ENCODE results near the gene APAF1. TPM values are rescaled to one million over a fixed set of nuclear protein-coding genes. Genes with fewer than 3 reads are reported as not detected.

The APAF1 gene
- total and polyA plus RNA-seq, 9 of the 15 experiments (the other 6 are each of a cell fraction or from before 2014, with no cell fraction given): 5.1 to 15.7 (median 9.9) TPM

DNA sequence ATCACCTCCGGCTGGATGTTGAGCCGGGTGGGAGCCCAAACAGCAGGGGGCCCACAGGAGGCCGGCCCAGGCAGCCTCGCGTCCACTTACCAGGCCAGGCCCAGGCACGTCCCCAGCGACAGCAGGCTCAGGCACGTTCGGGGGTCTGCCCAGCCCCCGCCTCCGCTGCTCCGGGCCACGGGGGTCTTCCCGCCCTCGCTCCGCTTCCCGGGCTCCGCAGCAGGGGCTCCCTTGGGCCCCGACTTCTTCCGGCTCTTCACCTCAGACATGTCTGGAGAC, 718 bp upstream of the APAF1 start (continued):
- TF ChIP-seq, protein P1, sequence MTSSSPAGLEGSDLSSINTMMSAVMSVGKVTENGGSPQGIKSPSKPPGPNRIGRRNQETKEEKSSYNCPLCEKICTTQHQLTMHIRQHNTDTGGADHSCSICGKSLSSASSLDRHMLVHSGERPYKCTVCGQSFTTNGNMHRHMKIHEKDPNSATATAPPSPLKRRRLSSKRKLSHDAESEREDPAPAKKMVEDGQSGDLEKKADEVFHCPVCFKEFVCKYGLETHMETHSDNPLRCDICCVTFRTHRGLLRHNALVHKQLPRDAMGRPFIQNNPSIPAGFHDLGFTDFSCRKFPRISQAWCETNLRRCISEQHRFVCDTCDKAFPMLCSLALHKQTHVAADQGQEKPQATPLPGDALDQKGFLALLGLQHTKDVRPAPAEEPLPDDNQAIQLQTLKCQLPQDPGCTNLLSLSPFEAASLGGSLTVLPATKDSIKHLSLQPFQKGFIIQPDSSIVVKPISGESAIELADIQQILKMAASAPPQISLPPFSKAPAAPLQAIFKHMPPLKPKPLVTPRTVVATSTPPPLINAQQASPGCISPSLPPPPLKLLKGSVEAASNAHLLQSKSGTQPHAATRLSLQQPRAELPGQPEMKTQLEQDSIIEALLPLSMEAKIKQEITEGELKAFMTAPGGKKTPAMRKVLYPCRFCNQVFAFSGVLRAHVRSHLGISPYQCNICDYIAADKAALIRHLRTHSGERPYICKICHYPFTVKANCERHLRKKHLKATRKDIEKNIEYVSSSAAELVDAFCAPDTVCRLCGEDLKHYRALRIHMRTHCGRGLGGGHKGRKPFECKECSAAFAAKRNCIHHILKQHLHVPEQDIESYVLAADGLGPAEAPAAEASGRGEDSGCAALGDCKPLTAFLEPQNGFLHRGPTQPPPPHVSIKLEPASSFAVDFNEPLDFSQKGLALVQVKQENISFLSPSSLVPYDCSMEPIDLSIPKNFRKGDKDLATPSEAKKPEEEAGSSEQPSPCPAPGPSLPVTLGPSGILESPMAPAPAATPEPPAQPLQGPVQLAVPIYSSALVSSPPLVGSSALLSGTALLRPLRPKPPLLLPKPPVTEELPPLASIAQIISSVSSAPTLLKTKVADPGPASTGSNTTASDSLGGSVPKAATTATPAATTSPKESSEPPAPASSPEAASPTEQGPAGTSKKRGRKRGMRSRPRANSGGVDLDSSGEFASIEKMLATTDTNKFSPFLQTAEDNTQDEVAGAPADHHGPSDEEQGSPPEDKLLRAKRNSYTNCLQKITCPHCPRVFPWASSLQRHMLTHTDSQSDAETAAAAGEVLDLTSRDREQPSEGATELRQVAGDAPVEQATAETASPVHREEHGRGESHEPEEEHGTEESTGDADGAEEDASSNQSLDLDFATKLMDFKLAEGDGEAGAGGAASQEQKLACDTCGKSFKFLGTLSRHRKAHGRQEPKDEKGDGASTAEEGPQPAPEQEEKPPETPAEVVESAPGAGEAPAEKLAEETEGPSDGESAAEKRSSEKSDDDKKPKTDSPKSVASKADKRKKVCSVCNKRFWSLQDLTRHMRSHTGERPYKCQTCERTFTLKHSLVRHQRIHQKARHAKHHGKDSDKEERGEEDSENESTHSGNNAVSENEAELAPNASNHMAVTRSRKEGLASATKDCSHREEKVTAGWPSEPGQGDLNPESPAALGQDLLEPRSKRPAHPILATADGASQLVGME (CRISPR knock-in tag; IDR thresholded peaks at IDR 0.05): no peak
- no peak for TF ChIP-seq HIVEP1 (CRISPR knock-in tag; IDR thresholded peaks at IDR 0.05)
- TF ChIP-seq OTX1 (CRISPR knock-in tag; IDR thresholded peaks at IDR 0.05): no peak
- TF ChIP-seq FOXK1 (CRISPR knock-in tag; IDR thresholded peaks at IDR 0.05; ENCODE audit: borderline replicate concordance): no peak
- no peak for TF ChIP-seq NR3C1 (CRISPR knock-in tag; IDR thresholded peaks at IDR 0.05)
- TF ChIP-seq ZNF121 (CRISPR knock-in tag; conservative IDR thresholded peaks at IDR 0.05): no peak
- TF ChIP-seq ZNF551 (CRISPR knock-in tag; IDR thresholded peaks at IDR 0.05): no peak
- peak; percentile 86 for TF ChIP-seq ZFX (CRISPR knock-in tag; IDR thresholded peaks at IDR 0.05)
- TF ChIP-seq ILF3 (IDR thresholded peaks at IDR 0.05; ENCODE audit: borderline replicate concordance): no peak
- TF ChIP-seq, protein P2, sequence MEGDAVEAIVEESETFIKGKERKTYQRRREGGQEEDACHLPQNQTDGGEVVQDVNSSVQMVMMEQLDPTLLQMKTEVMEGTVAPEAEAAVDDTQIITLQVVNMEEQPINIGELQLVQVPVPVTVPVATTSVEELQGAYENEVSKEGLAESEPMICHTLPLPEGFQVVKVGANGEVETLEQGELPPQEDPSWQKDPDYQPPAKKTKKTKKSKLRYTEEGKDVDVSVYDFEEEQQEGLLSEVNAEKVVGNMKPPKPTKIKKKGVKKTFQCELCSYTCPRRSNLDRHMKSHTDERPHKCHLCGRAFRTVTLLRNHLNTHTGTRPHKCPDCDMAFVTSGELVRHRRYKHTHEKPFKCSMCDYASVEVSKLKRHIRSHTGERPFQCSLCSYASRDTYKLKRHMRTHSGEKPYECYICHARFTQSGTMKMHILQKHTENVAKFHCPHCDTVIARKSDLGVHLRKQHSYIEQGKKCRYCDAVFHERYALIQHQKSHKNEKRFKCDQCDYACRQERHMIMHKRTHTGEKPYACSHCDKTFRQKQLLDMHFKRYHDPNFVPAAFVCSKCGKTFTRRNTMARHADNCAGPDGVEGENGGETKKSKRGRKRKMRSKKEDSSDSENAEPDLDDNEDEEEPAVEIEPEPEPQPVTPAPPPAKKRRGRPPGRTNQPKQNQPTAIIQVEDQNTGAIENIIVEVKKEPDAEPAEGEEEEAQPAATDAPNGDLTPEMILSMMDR (IDR thresholded peaks at IDR 0.05 in 2 of 3, conservative IDR thresholded peaks at IDR 0.05 in 1 of 3; ENCODE audit: insufficient read depth in 2 of 3, low read depth in 1 of 3, low read length in 3 of 3): peak in 1 of 3 experiments; percentile 1; a peak in 1 of 6 replicates
- no peak for TF ChIP-seq ZNF134 (CRISPR knock-in tag; conservative IDR thresholded peaks at IDR 0.05)
- TF ChIP-seq, protein P3, sequence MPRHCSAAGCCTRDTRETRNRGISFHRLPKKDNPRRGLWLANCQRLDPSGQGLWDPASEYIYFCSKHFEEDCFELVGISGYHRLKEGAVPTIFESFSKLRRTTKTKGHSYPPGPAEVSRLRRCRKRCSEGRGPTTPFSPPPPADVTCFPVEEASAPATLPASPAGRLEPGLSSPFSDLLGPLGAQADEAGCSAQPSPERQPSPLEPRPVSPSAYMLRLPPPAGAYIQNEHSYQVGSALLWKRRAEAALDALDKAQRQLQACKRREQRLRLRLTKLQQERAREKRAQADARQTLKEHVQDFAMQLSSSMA (CRISPR knock-in tag; IDR thresholded peaks at IDR 0.05): no peak
- TF ChIP-seq ZNF431 (CRISPR knock-in tag; IDR thresholded peaks at IDR 0.05): peak; percentile 37; the same call in 1 of the 2 replicates
- TF ChIP-seq, protein P4, sequence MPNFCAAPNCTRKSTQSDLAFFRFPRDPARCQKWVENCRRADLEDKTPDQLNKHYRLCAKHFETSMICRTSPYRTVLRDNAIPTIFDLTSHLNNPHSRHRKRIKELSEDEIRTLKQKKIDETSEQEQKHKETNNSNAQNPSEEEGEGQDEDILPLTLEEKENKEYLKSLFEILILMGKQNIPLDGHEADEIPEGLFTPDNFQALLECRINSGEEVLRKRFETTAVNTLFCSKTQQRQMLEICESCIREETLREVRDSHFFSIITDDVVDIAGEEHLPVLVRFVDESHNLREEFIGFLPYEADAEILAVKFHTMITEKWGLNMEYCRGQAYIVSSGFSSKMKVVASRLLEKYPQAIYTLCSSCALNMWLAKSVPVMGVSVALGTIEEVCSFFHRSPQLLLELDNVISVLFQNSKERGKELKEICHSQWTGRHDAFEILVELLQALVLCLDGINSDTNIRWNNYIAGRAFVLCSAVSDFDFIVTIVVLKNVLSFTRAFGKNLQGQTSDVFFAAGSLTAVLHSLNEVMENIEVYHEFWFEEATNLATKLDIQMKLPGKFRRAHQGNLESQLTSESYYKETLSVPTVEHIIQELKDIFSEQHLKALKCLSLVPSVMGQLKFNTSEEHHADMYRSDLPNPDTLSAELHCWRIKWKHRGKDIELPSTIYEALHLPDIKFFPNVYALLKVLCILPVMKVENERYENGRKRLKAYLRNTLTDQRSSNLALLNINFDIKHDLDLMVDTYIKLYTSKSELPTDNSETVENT (CRISPR knock-in tag; IDR thresholded peaks at IDR 0.05): peak; percentile 64; the same call in 1 of the 2 replicates
- TF ChIP-seq, protein P5, sequence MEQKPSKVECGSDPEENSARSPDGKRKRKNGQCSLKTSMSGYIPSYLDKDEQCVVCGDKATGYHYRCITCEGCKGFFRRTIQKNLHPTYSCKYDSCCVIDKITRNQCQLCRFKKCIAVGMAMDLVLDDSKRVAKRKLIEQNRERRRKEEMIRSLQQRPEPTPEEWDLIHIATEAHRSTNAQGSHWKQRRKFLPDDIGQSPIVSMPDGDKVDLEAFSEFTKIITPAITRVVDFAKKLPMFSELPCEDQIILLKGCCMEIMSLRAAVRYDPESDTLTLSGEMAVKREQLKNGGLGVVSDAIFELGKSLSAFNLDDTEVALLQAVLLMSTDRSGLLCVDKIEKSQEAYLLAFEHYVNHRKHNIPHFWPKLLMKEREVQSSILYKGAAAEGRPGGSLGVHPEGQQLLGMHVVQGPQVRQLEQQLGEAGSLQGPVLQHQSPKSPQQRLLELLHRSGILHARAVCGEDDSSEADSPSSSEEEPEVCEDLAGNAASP (IDR thresholded peaks at IDR 0.05): no peak
- no peak for TF ChIP-seq MYC (IDR thresholded peaks at IDR 0.05; ENCODE audit: low read depth, low read length)
- TF ChIP-seq MYC (CRISPR knock-in tag; IDR thresholded peaks at IDR 0.05; ENCODE audit: borderline replicate concordance, low read depth): no peak; the same call in 1 of the 2 replicates

All from K562 (cell line).